GM19193 (cell line): ENCODE data around the gene SSBP2.

Experiments
- POLR2A ChIP-seq: IDR thresholded peaks from 4 replicates; pipeline ENCODE4 v1.6.1; 2011; ENCODE audit not compliant: insufficient read depth, insufficient read length; ENCODE audit errors: extremely low read depth

SSBP2 gene

GRCh38 chr5:81754621-81755020 is 3.7 kb upstream of the SSBP2 start:
- TF ChIP-seq POLR2A, result no peak

- no peak for TF ChIP-seq POLR2A
Observed at GRCh38 chr5:81753429-81753828, 2.5 kb upstream of the SSBP2 start.

GRCh38 chr5:81752644-81752963 is 1.7 kb upstream of the SSBP2 start:
- no peak for TF ChIP-seq POLR2A

GRCh38 chr5:81751836-81752643 is 1.1 kb upstream of the SSBP2 start:
- no peak for TF ChIP-seq POLR2A

GRCh38 chr5:81750308-81751008 is 439 bp downstream of the SSBP2 start:
- no peak for TF ChIP-seq POLR2A

GRCh38 chr5:81749561-81750307 is 1.2 kb downstream of the SSBP2 start:
- peak; percentile 61 for TF ChIP-seq POLR2A

GRCh38 chr5:81749192-81749560 is 1.7 kb downstream of the SSBP2 start:
- TF ChIP-seq POLR2A, result no peak

- TF ChIP-seq POLR2A, result no peak
Observed at GRCh38 chr5:81748556-81748955, 2.3 kb downstream of the SSBP2 start.

- no peak for TF ChIP-seq POLR2A
Observed at GRCh38 chr5:81747030-81747429, 3.9 kb downstream of the SSBP2 start.

GRCh38 chr5:81740758-81741157 is 10.1 kb downstream of the SSBP2 start:
- no peak for TF ChIP-seq POLR2A

GRCh38 chr5:81739291-81739690 is 11.6 kb downstream of the SSBP2 start:
- no peak for TF ChIP-seq POLR2A

- TF ChIP-seq POLR2A, result no peak
Observed at GRCh38 chr5:81729276-81729675, 21.6 kb downstream of the SSBP2 start.

- no peak for TF ChIP-seq POLR2A
Observed at GRCh38 chr5:81728301-81728700, 22.6 kb downstream of the SSBP2 start.

GRCh38 chr5:81726297-81726696 is 24.6 kb downstream of the SSBP2 start:
- no peak for TF ChIP-seq POLR2A

GRCh38 chr5:81724571-81724970 is 26.3 kb downstream of the SSBP2 start:
- TF ChIP-seq POLR2A, result no peak

- TF ChIP-seq POLR2A, result no peak
Observed at GRCh38 chr5:81724108-81724507, 26.8 kb downstream of the SSBP2 start.
